NCI-H526 (cell line): Measurements from ENCODE around the gene GEMIN2.
A peak's percentile ranks its signal among the peaks of the same experiment; 100 is the strongest.
"Not testable (repeated sequence)": the region's sequence is repeated elsewhere in the genome, so short reads cannot be mapped to it uniquely, and the experiment has no call there.

ENCODE experiments used
- DNase-seq, 2 experiments: peaks; one replicate each; lab custom pipeline; 2025; lab: John Stamatoyannopoulos, UW

GEMIN2 gene

DNA sequence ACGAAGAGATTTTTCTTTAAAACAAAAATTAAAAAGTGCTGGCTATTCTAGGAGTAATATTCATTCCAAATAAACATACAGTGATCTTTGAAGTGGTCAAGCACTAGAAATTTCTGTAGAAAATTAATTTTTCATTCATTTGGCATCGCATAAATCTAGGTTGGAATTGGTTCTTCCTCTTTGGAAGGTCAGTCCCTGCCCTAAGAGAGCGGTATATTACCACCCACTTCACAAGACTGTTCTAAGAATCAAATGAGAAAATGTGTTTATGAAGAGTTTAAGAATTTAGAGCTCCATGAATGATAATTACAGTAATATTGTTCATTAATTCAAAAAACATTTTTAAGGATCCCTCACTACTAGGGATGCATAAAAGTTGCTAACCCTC, 444 bp upstream of the GEMIN2 start:
- DNase-seq: no peak

DNA sequence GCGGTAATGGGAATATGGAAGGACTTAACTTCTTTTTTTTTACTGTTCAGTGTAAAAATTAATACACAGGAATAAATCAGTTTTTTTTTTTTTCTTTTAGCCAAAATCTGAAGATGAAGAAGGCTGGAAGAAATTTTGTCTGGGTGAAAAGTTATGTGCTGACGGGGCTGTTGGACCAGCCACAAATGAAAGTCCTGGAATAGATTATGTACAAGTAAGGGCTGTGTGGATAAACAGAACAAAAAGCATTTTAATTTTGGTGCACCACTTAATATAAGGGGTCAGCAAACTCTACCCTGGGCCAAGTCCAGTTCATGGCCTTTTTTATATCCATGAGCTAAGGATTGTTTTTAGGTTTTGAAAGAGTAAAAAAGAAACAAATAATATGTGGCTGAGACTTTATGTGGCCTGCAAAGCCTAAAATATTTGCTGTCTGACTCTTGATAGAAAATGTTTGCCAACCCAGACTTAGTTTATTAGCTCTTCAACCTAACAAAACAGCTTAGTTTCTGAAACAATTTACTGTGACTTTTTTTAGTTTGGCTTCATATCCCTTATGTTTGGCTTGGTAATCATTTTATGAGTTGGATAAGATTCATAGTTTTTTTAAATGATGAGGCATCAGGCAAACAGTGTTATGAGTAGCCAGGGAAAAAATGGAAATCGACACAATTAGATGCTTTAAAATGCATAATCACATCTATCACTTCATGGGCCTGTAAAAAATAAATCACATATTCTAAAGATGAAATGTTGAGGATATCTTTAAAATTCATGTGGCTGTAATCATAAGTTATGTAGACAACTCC, 8.4 kb downstream of the GEMIN2 start:
- DNase-seq: no peak

DNA sequence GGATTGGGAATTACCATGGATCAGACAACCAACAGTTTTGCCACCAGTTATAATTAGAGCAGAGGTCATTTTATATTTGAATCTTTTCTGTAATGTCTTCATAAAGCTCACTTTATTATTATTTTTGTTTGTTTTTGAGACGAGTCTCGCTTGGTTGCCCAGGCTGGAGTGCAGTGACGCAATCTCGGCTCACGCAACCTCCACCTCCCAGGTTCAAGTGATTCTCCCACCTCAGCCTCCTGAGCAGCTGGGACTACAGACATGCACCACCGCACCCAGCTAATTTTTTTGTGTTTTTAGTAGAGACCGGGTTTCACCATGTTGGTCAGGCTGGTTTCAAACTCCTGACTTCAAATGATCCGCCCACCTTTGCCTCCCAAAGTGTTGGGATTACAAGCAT, 23.7 kb downstream of the GEMIN2 start:
- not testable (repeated sequence) for DNase-seq

DNA sequence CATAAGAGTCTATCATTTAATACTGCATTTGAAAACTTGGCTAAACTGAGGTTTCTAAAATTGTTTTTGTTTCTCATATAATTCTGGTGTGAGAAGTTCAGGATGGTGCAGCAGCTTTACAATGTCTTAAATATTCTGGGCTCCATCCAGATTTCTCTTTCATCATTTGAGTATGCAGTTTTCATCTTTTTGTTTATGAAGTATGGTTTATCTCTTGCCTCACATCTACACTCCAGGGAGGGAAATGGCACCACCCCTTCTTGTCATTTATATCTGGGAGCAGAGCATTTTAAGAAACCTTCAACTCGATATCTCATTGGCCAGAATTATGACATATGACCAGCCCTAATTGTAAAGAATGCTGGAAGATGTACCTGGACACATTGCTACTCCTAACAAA, 24.3 kb downstream of the GEMIN2 start:
- DNase-seq: no peak

DNA sequence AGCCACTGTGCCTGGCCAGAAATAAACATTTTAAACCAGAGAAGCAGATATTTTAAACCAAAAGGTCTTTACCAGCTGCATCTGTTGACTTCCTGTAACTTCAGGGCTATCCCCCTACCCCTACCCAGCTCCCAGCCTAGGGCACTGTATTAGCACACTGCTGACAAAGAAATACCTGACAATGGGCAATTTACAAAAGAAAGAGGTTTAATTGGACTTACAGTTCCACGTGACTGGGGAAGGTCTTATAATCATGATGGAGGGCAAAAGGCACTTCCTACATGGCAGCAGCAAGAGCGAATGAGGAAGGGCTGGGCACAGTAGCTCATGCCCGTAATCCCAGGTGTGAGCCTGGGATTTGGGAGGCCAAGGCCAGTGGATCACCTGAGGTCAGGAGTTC, 26.0 kb downstream of the GEMIN2 start:
- DNase-seq: no peak

DNA sequence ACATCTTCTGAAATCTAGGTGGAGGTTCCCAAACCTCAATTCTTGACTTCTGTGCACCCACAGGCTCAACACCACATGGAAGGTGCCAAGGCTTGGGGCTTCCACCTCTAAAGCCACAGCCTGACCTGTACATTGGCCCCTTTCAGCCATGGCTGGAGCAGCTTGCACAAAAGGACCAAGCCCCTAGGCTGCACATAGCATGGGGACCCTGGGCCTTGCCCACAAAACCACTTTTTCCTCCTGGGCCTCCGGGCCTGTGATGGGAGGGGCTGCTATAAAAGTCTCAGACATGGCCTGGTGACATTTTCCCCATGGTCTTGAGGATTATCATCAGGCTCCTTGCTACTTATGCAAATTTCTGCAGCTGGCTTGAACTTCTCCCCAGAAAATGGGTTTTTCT, 27.5 kb downstream of the GEMIN2 start:
- DNase-seq: not testable (repeated sequence)

DNA sequence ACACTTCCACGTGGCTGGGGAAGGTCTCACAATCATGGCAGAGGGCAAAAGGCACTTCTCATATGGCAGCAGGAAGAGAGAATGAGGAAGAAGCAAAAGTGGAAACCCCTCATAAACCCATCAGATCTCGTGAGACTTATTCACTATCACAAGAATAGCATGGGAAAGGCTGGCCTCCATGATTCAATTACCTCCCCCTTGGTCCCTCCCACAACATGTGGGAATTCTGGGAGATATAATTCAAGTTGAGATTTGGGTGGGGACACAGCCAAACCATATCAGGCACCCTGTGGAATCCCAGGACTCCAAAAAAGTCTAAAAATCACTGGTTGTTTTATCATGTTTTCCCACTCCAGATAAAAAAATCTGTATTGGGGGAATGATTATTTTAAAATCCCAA, 29.1 kb downstream of the GEMIN2 start:
- DNase-seq: not testable (repeated sequence)

DNA sequence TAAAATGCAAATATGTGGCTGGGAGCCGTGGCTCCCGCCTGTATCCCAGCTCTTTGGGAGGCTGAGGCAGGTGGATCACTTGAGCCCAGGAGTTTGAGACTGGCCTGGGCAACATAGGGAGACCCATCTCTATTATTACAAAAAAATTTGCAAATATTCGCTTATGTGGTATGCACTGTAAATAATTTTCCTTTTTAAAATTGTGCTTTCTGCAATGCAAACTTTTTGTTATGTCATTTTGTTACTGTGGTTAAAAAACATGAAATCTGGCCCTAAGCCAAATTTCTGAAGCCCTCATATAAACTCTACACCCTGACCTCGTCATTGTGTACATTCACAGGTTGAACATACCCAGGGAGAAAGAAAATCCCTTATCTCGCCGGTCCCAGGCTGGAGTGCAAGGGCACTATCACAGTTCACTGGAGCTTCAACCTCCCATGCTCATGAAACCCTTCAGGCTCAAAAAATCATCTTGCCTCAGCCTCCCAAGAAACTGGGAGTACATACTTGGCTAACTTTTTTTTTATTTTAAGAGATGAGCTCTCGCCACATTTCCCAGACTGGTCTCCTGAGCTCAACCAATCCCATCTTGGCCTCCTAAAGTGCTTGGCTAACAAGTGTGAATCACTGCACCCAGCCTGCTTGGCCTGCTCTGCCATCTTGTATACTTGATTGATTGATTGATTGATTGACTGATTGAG, 31.3 kb downstream of the GEMIN2 start:
- no peak for DNase-seq

DNA sequence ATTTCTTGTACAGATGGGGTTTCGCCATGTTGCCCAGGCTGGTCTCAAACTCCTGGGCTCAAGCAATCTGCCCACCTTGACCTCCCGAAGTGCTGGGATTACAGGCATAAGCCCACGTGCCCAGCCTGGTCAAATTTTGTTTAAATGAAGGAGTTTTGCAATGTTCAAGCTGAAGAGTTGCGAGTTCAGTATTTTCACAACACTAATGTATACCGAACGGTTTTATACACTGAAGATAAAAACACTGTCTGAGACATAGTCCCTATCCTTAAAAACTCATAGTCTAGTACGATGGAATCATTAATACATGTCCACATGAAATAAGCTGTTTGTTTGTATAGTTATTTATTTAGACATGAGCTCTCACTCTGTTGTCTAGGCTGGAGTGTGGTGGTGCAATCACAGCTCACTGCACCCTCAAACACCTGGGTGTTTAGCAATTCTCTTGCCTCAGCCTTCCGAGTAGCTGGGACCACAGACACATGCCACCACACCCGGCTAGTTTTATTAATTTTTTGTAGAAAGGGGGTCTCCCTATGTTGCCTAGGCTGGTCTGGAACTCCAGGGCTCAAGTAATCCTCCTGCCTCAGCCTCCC, 40.6 kb downstream of the GEMIN2 start:
- no peak for DNase-seq

DNA sequence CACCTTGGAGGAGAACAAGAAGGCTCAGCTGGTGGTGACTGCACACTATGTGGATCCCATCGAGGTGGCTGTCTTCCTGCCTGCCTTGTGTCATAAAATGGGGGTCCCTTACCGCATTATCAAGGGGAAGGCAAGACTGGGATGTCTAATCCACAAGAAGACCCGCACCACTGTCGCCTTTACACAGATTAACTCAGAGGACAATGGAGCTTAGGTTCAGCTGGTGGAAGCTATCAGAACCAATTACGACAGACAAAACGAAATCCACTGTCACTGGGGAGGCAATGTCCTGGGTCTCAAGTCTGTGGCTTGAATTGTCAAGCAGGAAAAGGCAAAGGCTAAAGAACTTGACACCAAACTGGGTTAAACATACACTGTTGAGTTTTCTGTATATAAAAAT, 43.4 kb downstream of the GEMIN2 start:
- no peak for DNase-seq

DNA sequence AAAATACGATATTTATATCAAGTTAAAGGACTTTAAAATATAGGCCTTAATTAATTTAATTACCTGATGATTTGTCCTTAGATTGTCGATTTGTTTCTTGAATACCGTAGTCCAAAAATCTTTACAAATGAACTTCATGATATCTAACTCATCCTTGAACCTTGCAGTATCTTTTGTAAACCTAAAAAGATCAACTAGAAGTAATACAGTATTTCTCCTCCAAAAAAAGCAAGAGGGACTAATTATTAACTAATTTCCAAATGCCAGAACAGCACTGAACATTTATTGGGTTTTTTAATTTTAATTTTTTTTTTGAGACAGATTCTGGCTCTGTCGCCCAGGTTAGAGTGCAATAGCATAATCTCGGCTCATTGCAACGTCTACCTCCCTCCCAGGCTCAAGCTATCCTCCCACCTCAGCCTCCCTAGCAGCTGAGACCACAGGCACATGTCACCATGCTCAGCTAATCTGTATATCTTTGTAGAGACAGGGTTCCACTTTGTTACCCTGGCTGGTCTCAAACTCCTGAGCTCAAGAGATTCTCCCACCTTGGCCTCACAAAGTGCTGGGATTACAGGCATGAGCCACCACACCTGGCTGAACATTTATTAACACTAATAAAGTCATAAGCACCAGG, 44.2 kb downstream of the GEMIN2 start:
- DNase-seq: no peak

DNA sequence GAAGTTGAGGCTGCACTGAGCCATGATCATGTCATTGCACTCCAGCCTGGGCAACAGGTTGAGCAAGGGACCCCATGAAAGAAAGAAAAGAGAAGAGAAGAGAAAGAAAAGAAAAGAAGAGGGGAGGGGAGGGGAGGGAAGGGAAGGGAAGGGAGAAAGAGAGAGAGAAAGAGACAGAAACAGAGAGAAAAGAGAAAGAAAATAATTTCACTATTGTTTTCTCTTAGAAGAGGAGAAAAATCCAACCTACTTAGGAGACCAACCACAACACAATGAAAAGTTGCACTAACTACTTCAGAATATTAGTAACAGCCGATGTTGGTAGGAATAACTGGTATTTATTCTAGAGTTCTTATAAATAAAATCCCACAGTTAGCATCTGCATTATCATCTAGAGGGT, 46.4 kb downstream of the GEMIN2 start:
- no peak for DNase-seq

DNA sequence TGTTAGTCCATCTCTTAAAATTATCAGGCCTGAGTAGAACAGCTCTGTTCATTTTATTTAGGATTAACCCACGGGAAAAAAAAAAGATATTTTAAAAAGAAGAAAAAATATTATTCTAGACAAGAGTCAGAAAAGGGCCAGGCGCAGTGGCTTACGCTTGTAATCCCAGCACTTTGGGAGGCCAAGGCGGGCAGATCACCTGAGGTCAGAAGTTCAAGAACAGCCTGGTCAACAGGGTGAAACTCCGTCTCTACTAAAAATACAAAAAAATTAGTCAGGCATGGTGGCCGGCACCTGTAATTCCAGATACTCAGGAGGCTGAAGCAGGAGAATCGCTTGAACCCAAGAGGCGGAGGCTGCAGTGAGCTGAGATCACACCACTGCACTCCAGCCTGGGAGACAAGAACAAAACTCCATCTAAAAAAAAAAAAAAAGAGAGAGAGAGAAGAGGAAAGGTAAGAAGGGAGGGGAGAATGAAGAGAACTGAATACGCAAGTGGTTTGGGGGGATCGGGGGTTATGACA, 53.7 kb downstream of the GEMIN2 start:
- DNase-seq: not testable (repeated sequence)

DNA sequence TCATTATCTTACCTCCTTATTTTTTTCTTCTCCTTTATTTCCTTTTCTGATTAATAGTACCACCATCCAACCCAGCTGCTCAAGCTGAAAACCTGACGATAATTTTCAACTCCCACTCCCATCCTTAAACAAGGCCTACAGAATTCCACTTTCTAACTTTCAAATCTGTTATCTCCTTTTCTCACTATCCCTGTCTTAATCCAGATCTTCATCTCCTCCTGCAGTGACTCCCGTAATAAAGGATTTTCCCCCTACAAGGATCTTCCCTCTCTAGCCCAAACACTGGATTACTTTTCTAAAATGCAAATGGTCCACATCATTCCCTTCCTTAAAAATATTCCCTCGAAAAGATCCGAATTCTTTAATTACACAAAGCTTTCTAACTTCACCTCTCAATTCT, 54.5 kb downstream of the GEMIN2 start:
- DNase-seq: no peak

DNA sequence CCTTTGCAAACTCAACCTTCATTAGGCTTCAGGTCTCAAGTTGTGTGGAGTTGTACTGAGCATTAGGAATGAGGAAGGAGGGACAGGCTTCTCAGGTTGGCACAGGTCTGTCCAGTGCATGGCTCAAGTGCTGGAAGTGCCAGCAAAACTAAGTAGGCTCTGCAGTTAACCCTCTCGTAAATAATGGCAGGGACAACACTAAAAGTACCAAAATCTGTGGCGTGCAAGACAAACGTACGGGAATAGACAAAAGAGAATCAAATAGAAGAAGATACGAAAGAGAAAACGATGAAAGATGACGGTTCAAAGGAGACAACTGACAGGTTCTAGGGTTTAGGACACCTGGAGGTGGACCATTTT, 55.4 kb downstream of the GEMIN2 start:
- no peak for DNase-seq

DNA sequence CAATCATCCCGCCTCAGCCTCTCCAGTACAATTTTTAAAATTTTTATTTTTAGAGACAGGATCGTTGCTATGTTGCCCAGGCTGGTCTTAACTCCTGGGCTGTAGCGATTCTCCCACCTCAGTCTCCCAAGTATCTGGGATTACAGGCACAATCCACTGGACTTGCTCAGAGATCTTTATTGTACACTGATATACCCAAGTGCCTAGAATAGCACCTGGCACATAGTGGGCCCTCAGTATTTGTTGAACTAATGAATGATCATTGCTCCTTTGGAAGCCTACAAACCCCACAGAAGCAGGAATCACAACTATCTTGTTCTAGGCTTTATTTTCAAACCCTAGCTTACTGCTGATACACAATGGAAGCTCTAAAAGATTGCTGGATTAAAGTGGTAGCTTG, 59.1 kb downstream of the GEMIN2 start:
- no peak for DNase-seq

DNA sequence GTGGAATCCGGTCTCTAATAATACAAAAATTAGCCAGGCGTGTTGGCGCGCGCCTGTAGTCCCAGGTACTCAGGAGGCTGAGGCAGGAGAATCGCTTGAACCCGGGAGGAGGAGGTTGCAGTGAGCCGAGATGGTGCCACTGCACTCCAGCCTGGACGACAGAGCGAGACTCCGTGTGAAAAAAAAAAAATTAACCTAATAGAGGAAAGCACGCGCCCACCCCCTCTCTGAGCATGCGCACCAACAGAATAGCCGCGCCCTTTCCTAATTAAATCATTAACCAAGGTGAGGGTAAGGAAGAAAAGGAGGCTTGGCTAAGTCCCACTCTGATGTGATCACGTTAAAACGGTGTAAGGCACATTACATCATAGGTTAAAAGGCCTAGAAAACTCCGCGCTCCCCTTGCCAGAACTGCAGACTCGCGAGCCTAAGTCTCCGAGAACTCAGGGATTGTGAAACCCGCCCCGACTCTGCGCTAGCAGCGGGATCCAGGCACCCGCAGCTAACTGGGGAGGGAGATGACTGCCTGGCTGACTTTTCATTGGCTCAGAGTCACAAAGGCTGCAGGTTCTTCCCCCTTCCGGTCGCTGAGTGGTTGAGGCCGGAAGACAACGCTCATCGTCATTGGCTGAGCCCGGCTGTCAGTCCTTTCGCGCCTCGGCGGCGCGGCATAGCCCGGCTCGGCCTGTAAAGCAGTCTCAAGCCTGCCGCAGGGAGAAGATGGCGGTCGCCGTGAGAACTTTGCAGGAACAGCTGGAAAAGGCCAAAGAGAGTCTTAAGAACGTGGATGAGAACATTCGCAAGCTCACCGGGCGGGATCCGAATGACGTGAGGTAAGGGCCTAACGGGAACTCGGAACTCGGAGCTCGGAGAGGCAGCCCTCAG, 60.7 kb downstream of the GEMIN2 start, which contains the start of gene PNN:
Gene PNN, plus strand, starts transcription at position 695 of the 885 bp plus-strand sequence. Its CDS starts 26 bp downstream, at position 721.
- DNase-seq: peak; percentile 99

DNA sequence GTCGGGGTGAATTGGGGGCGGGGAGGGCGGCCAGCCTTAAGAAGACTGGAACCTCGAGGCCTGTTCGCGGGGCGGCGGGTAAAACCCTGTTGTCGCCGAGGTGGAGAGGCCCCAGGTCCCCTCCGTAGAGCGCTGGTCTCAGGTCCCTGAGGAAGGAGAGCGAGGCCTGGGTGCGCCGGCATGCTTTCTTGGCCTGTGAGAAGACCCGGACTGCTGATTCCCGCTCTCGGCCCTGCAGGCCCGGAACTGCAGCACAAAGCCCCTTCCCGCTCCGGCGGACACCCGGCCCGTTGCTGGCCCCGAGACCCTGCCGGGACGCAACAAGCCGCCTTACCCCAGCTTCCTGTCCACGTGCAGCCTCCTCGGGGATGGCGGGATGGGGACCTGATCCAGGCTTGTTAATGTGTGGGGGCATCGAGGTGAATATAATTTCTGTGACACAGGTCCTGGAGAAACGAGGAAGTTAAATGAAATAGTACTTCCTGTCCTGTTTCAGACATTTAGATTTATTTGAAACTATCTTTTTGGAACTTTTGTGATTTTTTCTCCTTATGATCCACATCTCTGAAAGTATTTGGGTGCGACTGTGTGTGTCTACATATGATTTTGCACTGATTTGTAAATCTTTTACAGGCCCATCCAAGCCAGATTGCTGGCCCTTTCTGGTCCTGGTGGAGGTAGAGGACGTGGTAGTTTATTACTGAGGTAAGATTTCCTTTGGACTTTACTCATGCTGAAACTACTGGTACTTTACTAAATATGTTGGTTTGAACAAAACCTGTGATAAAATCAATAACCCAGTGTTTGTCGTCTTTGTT, 61.5 kb downstream of the GEMIN2 start:
- DNase-seq: peak; percentile 14 to 67

DNA sequence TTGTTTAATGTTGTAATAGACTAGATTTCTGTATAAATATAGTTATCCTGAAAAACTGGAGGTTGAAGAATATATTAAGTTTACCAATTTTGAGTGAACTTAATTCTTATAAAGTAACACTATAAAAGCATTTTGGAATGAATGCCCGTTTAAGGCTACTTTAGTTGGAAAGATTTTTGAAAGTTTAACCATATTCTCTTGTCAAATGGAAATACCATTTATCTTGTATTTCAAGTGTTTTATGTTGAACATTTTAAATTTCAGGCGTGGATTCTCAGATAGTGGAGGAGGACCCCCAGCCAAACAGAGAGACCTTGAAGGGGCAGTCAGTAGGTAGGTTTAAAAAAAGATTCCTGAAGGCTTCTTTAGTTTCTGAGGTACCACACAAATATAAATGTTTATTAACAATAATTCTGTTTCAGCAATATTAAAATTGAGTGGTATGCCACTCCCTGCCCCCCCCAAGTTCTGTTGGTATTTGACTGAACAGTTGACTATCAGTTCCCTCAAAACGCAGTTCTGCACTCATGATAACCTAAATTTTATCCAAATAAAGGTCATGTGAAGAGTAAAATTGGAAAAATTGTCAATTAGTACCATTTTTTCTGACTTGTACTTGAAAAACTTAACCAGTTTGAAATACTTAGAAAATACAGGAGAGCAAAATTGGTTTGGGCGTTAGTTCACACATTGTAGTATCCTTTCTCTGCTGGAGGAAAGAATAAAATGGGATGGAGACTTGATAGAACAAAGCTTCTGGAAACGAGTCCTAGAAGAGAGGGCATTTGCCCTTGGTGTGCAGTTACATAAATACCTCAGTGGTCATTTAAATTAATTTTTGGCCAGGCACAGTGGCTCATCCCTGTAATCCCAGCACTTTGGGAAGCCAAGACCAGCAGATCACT, 62.4 kb downstream of the GEMIN2 start:
- no peak for DNase-seq

DNA sequence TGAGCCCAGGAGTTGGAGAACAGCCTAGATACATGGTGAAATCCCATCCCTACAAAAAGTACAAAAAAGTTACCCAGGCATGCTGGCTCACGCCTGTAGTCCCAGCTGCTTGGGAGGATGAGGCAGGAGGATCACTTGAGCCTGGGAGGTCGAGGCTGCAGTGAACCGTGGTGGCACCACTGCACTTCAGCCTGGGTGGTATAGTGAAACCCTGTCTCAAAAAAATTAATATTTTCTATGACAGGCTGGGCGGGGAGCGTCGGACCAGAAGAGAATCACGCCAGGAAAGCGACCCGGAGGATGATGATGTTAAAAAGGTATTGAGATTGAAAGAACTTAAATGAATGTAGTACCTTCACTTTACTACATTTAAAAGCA, 63.0 kb downstream of the GEMIN2 start:
- DNase-seq: no peak
